Epithelial cell of esophagus (primary cell): ENCODE results near the gene COMMD10.

Source experiments
- DNase-seq: peaks from one replicate; pipeline ENCODE4 v3.0.0; 2010; ENCODE audit warnings: low read depth
- H3K4me3 ChIP-seq: 2 replicates; pipeline ENCODE4 v1.5.1; 2011; ENCODE audit warnings: mild to moderate bottlenecking, low read length, control low read depth
- CTCF ChIP-seq: IDR thresholded peaks from 2 replicates; pipeline ENCODE4 v1.5.1; 2011; ENCODE audit warnings: low read depth, mild to moderate bottlenecking, low read length, control low read depth, inconsistent platforms; ENCODE audit not compliant: insufficient read depth; ENCODE audit errors: missing control alignments

The COMMD10 gene

GRCh38 chr5:116329503-116329902 is 244.7 kb downstream of the COMMD10 start:
- no peak for DNase-seq
- TF ChIP-seq CTCF, result no peak
- H3K4me3 ChIP-seq, result no peak overlapping the region

DNA sequence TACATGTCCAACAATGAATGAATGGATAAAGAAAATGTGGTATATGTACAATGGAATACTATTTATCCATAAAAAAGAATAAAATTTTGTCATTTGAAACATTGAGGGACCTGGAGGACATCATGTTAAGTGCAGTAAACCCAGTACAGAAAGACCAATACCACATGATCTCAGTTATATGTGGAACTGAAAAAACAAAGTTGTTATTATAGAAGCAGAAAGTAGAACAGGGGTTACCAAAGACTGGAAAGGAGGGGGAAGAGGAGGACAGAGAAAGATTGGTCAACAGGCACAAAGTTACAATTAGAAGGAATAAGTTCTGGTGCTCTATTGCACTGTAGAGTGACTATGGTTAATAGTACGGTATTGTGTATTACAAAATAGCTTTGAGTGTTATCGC is 256.0 kb downstream of the COMMD10 start:
- no peak for DNase-seq
- TF ChIP-seq CTCF, result no peak
- H3K4me3 ChIP-seq, result no peak overlapping the region
